GM12878 (cell line): ENCODE data around the gene MED13L. TPM values are rescaled to one million over a fixed set of nuclear protein-coding genes. Genes with fewer than 3 reads are reported as not detected.

ENCODE experiments used
- ATAC-seq: fragments of 200-7000 bp; cut with Tn5 transposase; 3 replicates; pipeline ENCODE4 v1.9.1; 2020; ENCODE audit warnings: mild to moderate bottlenecking, moderate library complexity
- BruUV-seq: library from RNA; stranded (reverse); fragments of 400-500 nt; replicated peaks from 2 replicates; lab custom pipeline; 2021; lab: Mats Ljungman, UMichigan
- CTCF ChIA-PET: fragments of 300-600 bp; sonication (Branson Sonifier 250); formaldehyde crosslinking; extraction: SDS; loops from one replicate; lab custom pipeline; 2021; ENCODE audit warnings: inconsistent platforms; lab: Yijun Ruan, JAX
- POLR2A ChIA-PET: fragments of 350-600 bp; formaldehyde crosslinking; extraction: SDS; loops from one replicate; lab custom pipeline; 2021; ENCODE audit warnings: inconsistent platforms; lab: Charles Lee
- RAD21 ChIA-PET: fragments of 300-600 bp; sonication (Branson Sonifier 250); formaldehyde crosslinking; loops from one replicate; lab custom pipeline; 2023; ENCODE audit warnings: antibody characterized with exemption; ENCODE audit not compliant: unreplicated experiment; lab: Charles Lee
- SMC1A ChIA-PET: fragments of 300-600 bp; sonication (Branson Sonifier 250); formaldehyde crosslinking; loops from one replicate; lab custom pipeline; 2023; ENCODE audit not compliant: unreplicated experiment, uncharacterized antibody; lab: Charles Lee
- DNase-seq: peaks from one replicate; pipeline ENCODE4 v3.0.0-alpha.2; 2011; ENCODE audit warnings: low read depth, low spot score
- FAIRE-seq: peaks from 3 replicates; lab custom pipeline; 2011; peaks lifted over from hg19 to GRCh38; lab: Jason Lieb, UNC
- H2AFZ ChIP-seq: 2 replicates; pipeline ENCODE4 v1.6.0; 2011; ENCODE audit warnings: low read depth, low read length, control low read depth; ENCODE audit not compliant: control insufficient read depth
- H3K27ac ChIP-seq: 2 replicates; pipeline ENCODE4 v1.5.1; 2011; ENCODE audit warnings: control low read depth; ENCODE audit not compliant: control insufficient read depth, insufficient read depth
- H3K27me3 ChIP-seq, 2 experiments: replicated peaks in 1 of 2; 2 replicates each; pipeline versions ENCODE4 v1.6.0 to v1.6.1; 2011; ENCODE audit warnings: low read length in 1 of 2; ENCODE audit not compliant: control insufficient read depth in 2 of 2, insufficient read depth in 2 of 2
- H3K36me3 ChIP-seq, 2 experiments: 2 replicates each; pipeline ENCODE4 v1.5.1; 2011; ENCODE audit warnings: low read length in 1 of 2; ENCODE audit not compliant: control insufficient read depth in 2 of 2, insufficient read depth in 2 of 2
- H3K4me1 ChIP-seq: 2 replicates; pipeline ENCODE4 v1.6.1; 2011; ENCODE audit warnings: mild to moderate bottlenecking, low read length, moderate library complexity, mixed read lengths; ENCODE audit not compliant: control insufficient read depth, insufficient read depth
- H3K4me2 ChIP-seq: 2 replicates; pipeline ENCODE4 v1.6.0; 2011; ENCODE audit warnings: control low read depth; ENCODE audit not compliant: control insufficient read depth, insufficient read depth
- H3K4me3 ChIP-seq: fragments of 200-600 bp; sonication (generic); 2 replicates; pipeline ENCODE4 v1.5.1; 2016
- H3K79me2 ChIP-seq: 2 replicates; pipeline ENCODE4 v1.6.0; 2011; ENCODE audit warnings: low read length; ENCODE audit not compliant: control insufficient read depth, insufficient read depth
- H3K9ac ChIP-seq: 2 replicates; pipeline ENCODE4 v1.8.0; 2011; ENCODE audit warnings: low read length, control low read depth, mixed read lengths; ENCODE audit not compliant: control insufficient read depth, insufficient read depth
- H3K9me3 ChIP-seq: replicated peaks from 3 replicates; pipeline ENCODE4 v1.5.1; 2011; ENCODE audit warnings: mild to moderate bottlenecking, low read length; ENCODE audit not compliant: control insufficient read depth, insufficient read depth
- H4K20me1 ChIP-seq: 2 replicates; pipeline ENCODE4 v1.6.0; 2011; ENCODE audit not compliant: control insufficient read depth, insufficient read depth
- BACH1 ChIP-seq: fragments of 450-650 bp; IDR thresholded peaks from 2 replicates; pipeline ENCODE4 v1.6.1; 2017; ENCODE audit warnings: mild to moderate bottlenecking, borderline replicate concordance
- BCL11A ChIP-seq: IDR thresholded peaks from 2 replicates; pipeline ENCODE4 v1.6.1; 2011; ENCODE audit warnings: low read depth, low read length
- CBX5 ChIP-seq: sonication (generic); IDR thresholded peaks from 2 replicates; pipeline ENCODE4 v1.6.1; 2016; ENCODE audit warnings: low read depth, moderate library complexity, mild to moderate bottlenecking, inconsistent platforms
- CREB1 ChIP-seq: IDR thresholded peaks from 2 replicates; pipeline ENCODE4 v1.6.1; 2012; ENCODE audit warnings: low read depth, mild to moderate bottlenecking, inconsistent platforms
- CREM ChIP-seq: IDR thresholded peaks from 2 replicates; pipeline ENCODE4 v1.6.1; 2014; ENCODE audit warnings: antibody characterized with exemption, low read depth
- DPF2 ChIP-seq: fragments of 450-650 bp; IDR thresholded peaks from 2 replicates; pipeline ENCODE4 v1.6.1; 2017; ENCODE audit warnings: mild to moderate bottlenecking
- HCFC1 ChIP-seq: fragments of 150-350 bp; IDR thresholded peaks from 2 replicates; pipeline ENCODE4 v1.6.1; 2014; ENCODE audit warnings: low read length
- RELB ChIP-seq: fragments of 450-650 bp; IDR thresholded peaks from 2 replicates; pipeline ENCODE4 v1.6.1; 2017; ENCODE audit warnings: low read depth, mild to moderate bottlenecking, moderate library complexity
- REST ChIP-seq: IDR thresholded peaks from 2 replicates; pipeline ENCODE4 v1.6.1; 2012; ENCODE audit warnings: mild to moderate bottlenecking, low read depth, low read length
- STAT1 ChIP-seq: fragments of 450-650 bp; conservative IDR thresholded peaks from 2 replicates; pipeline ENCODE4 v1.6.1; 2014; ENCODE audit warnings: antibody characterized with exemption, mild to moderate bottlenecking
- TBL1XR1 ChIP-seq: IDR thresholded peaks from 2 replicates; pipeline ENCODE4 v1.6.1; 2012; ENCODE audit warnings: low read depth, low read length, improper control_type of control experiment
- TCF7 ChIP-seq: IDR thresholded peaks from 2 replicates; pipeline ENCODE4 v1.6.1; 2014; ENCODE audit warnings: antibody characterized with exemption, borderline replicate concordance
- USF1 ChIP-seq: IDR thresholded peaks from 2 replicates; pipeline ENCODE4 v1.6.1; 2011; ENCODE audit warnings: borderline replicate concordance, low read depth, mild to moderate bottlenecking, moderate library complexity, mixed read lengths, low read length; ENCODE audit not compliant: insufficient read depth; ENCODE audit errors: extremely low read length
- ZBTB40 ChIP-seq: fragments of 450-650 bp; IDR thresholded peaks from 2 replicates; pipeline ENCODE4 v1.6.1; 2016; ENCODE audit warnings: mild to moderate bottlenecking, moderate library complexity, borderline replicate concordance
- WGBS: methylation state at CpG from one replicate; pipeline ENCODE4 v1.1.6; 2016; ENCODE audit warnings: low lambda C conversion rate; ENCODE audit not compliant: insufficient replicate concordance, insufficient coverage; ENCODE audit errors: missing lambda C conversion rate; 5-methylcytosine and 5-hydroxymethylcytosine counted together
- in situ Hi-C: fragments of 300-500 bp; cut with MboI; formaldehyde crosslinking; loops from 9 replicates; pipeline ENCODE4 v1.14.3; 2018; ENCODE audit warnings: mixed read lengths
- intact Hi-C: fragments of 100-400 bp; cut with micrococcal nuclease; formaldehyde crosslinking; loops from one replicate; pipeline ENCODE4 v1.14.2; 2022; ENCODE audit not compliant: unreplicated experiment
- polyA plus RNA-seq, 11 experiments: library from polyadenylated mRNA; depleted of rRNA in 4 of 11; unstranded in 6 of 11; stranded (reverse) in 5 of 11; fragments of >200 nt; fragmentation: Nextera tagmentation in 4 of 11; fragmentation: Illumina TruSeq in 1 of 11; extraction: Ambion mirVana in 4 of 11; extraction: Trizol in 1 of 11; gene quantifications; 1 replicate in 1 of 11; 2 replicates in 10 of 11; pipeline versions ENCODE4 v1.2.1 to v1.2.3, GENCODE V29; 2011 to 2016; ENCODE audit warnings: inconsistent platforms in 2 of 11, missing spikeins in 2 of 11, low read depth in 1 of 11
- total RNA-seq, 4 experiments: library from RNA; depleted of rRNA in 3 of 4; stranded (reverse); fragments of >200 nt in 3 of 4; fragmentation: Illumina TruSeq in 1 of 4; extraction: Trizol in 1 of 4; gene quantifications; 2 replicates each; pipeline versions ENCODE4 v1.2.1 to v1.2.3, GENCODE V29; 2013 to 2021

The MED13L gene
- total and polyA plus RNA-seq, 10 of the 15 experiments (the other 5 are each of a cell fraction or from before 2014, with no cell fraction given): 3.7 to 30.1 (median 9.1) TPM

GRCh38 chr12:115934046-115934445, 343.4 kb downstream of the MED13L start (continued):
- TF ChIP-seq REST (no peak), DPF2 (no peak), BACH1 (no peak), CBX5 (no peak), STAT1 (no peak), TBL1XR1 (no peak)
- TF ChIP-seq, all 136 proteins: peak for 0

- no peak for FAIRE-seq
- 0% methylated on average over 1 of the region's 1 CpG for WGBS
- H3K9me3 ChIP-seq: no peaks in the 10 kb centered on the region
- ATAC-seq: no peak
- H3K4me3 ChIP-seq: no peak overlapping the region
- intact Hi-C loops: no loop called here
- no peak overlapping the region for H3K4me2 ChIP-seq
- no TSS peak for BruUV-seq
- no peaks in the 10 kb centered on the region for H3K36me3 ChIP-seq
- ChIA-PET RAD21 (no interaction called here), SMC1A (no interaction called here), CTCF (no interaction called here), POLR2A (no interaction called here)
- no peak overlapping the region for H2AFZ ChIP-seq
- no peaks in the 10 kb centered on the region for H3K4me1 ChIP-seq
- in situ Hi-C loops: no loop called here
- no peak overlapping the region for H3K27ac ChIP-seq
- H3K27me3 ChIP-seq: no peaks in the 10 kb centered on the region; a peak in 2 of 4 replicates
- no peaks in the 10 kb centered on the region for H4K20me1 ChIP-seq
- no peak overlapping the region for H3K9ac ChIP-seq
- DNase-seq: no peak
- H3K79me2 ChIP-seq: no peaks in the 10 kb centered on the region
- TF ChIP-seq RELB: no peak
- TF ChIP-seq BCL11A: no peak
- TF ChIP-seq CREM: no peak
- TF ChIP-seq CREB1: no peak
- no peak for TF ChIP-seq HCFC1
- TF ChIP-seq ZBTB40: no peak
- TF ChIP-seq USF1: peak; percentile 10
- no peak for TF ChIP-seq TCF7
Measured at GRCh38 chr12:115932066-115932465, 345.4 kb downstream of the MED13L start.
